Liver (tissue), 9 donors: Measurements from ENCODE around the gene LARGE1. TPM values are rescaled to one million over a fixed set of nuclear protein-coding genes. Genes with fewer than 3 reads are reported as not detected.

Source experiments
- DNase-seq: peaks from one replicate; pipeline ENCODE4 v3.0.0-alpha.2; 2017; ENCODE audit warnings: low spot score
- H3K27ac ChIP-seq, 2 donors: one replicate each; pipeline ENCODE4 v1.7.0; 2013; ENCODE audit warnings: inconsistent platforms in 2 of 2, low read length in 2 of 2, control low read depth in 1 of 2, low read depth in 1 of 2, mild to moderate bottlenecking in 1 of 2
- H3K27me3 ChIP-seq, 4 donors: one replicate each; pipeline versions ENCODE4 v1.6.1 to v1.7.0; 2013; ENCODE audit warnings: low read length in 3 of 4, inconsistent platforms in 1 of 4, mild to moderate bottlenecking in 1 of 4, moderate library complexity in 1 of 4; ENCODE audit not compliant: control insufficient read depth in 4 of 4, insufficient read depth in 4 of 4
- H3K36me3 ChIP-seq, 4 donors: one replicate each; pipeline versions ENCODE4 v1.6.1 to v1.7.0; 2013; ENCODE audit warnings: low read length in 3 of 4, mild to moderate bottlenecking in 3 of 4, low read depth in 1 of 4, moderate library complexity in 1 of 4; ENCODE audit not compliant: control insufficient read depth in 4 of 4, insufficient read depth in 3 of 4
- H3K4me1 ChIP-seq, 4 donors: one replicate each; pipeline versions ENCODE4 v1.6.1 to v1.7.0; 2013; ENCODE audit warnings: low read length in 3 of 4, mild to moderate bottlenecking in 3 of 4, moderate library complexity in 1 of 4; ENCODE audit not compliant: control insufficient read depth in 4 of 4, insufficient read depth in 4 of 4
- H3K4me3 ChIP-seq, 3 donors: one replicate each; pipeline versions ENCODE4 v1.6.1 to v1.7.0; 2013; ENCODE audit warnings: low read length in 3 of 3, control low read depth in 1 of 3, low read depth in 1 of 3, mild to moderate bottlenecking in 1 of 3
- H3K9ac ChIP-seq, 2 donors: one replicate each; pipeline ENCODE4 v1.7.0; 2013; ENCODE audit warnings: low read length in 2 of 2, mild to moderate bottlenecking in 2 of 2, moderate library complexity in 2 of 2, control low read depth in 1 of 2, low read depth in 1 of 2
- H3K9me3 ChIP-seq, 4 donors: one replicate each; pipeline versions ENCODE4 v1.6.1 to v1.7.0; 2013; ENCODE audit warnings: low read length in 3 of 4; ENCODE audit not compliant: control insufficient read depth in 4 of 4
- EGR1 ChIP-seq, 2 donors: IDR thresholded peaks; 2 replicates each; pipeline ENCODE4 v1.6.1; 2016 to 2018; ENCODE audit warnings: antibody characterized with exemption in 2 of 2, low read depth in 2 of 2
- FOXA2 ChIP-seq: IDR thresholded peaks from 2 replicates; pipeline ENCODE4 v1.6.1; 2016; ENCODE audit warnings: antibody characterized with exemption
- GABPA ChIP-seq, 2 donors: IDR thresholded peaks in 1 of 2; conservative IDR thresholded peaks in 1 of 2; 2 replicates each; pipeline ENCODE4 v1.6.1; 2016; ENCODE audit warnings: antibody characterized with exemption in 2 of 2, mild to moderate bottlenecking in 1 of 2, moderate library complexity in 1 of 2
- HNF4A ChIP-seq, 2 donors: conservative IDR thresholded peaks; 2 replicates each; pipeline ENCODE4 v1.6.1; 2016; ENCODE audit warnings: antibody characterized with exemption in 2 of 2, mild to moderate bottlenecking in 2 of 2
- MAX ChIP-seq: IDR thresholded peaks from 2 replicates; pipeline ENCODE4 v1.6.1; 2016; ENCODE audit warnings: antibody characterized with exemption
- NR2F2 ChIP-seq: IDR thresholded peaks from 2 replicates; pipeline ENCODE4 v1.6.1; 2016; ENCODE audit warnings: antibody characterized with exemption
- RAD21 ChIP-seq, 2 donors: IDR thresholded peaks; 2 replicates each; pipeline ENCODE4 v1.6.1; 2016; ENCODE audit warnings: antibody characterized with exemption in 2 of 2, mild to moderate bottlenecking in 2 of 2
- RXRA ChIP-seq, 2 donors: IDR thresholded peaks; 2 replicates each; pipeline ENCODE4 v1.6.1; 2017 to 2018; ENCODE audit warnings: antibody characterized with exemption in 2 of 2, mild to moderate bottlenecking in 1 of 2
- YY1 ChIP-seq: IDR thresholded peaks from 2 replicates; pipeline ENCODE4 v1.6.1; 2016; ENCODE audit warnings: antibody characterized with exemption, mild to moderate bottlenecking
- WGBS: extraction: QIAGEN DNeasy Blood & Tissue Kit; methylation state at CpG from one replicate; pipeline ENCODE4 v1.1.7; 2013; 5-methylcytosine and 5-hydroxymethylcytosine counted together
- polyA plus RNA-seq, 2 donors: library from polyadenylated mRNA; stranded (reverse) in 1 of 2; unstranded in 1 of 2; fragments of 200-250 nt in 1 of 2; fragments of >200 nt in 1 of 2; fragmentation: Nextera tagmentation in 1 of 2; extraction: Ambion mirVana in 1 of 2; gene quantifications; one replicate each; pipeline versions ENCODE4 v1.2.1 to v1.2.3, GENCODE V29; 2013 to 2015
- total RNA-seq, 2 donors: library from RNA; depleted of rRNA; stranded (reverse); fragments of >200 nt; gene quantifications; one replicate each; pipeline ENCODE4 v1.2.3, GENCODE V29; 2014
- TF ChIP-seq, protein P1 (sequence below): IDR thresholded peaks from 2 replicates; pipeline ENCODE4 v1.6.1; 2016; ENCODE audit warnings: antibody characterized with exemption, mild to moderate bottlenecking
- TF ChIP-seq, protein P2 (sequence below): IDR thresholded peaks from 2 replicates; pipeline ENCODE4 v1.6.1; 2016; ENCODE audit warnings: antibody characterized with exemption
- donor health status: healthy.
- donor health status: healthy.
- donor health status: healthy.
- donor health status: healthy.
- donor health status: healthy.

LARGE1 gene
- total and polyA plus RNA-seq, 4 donors = 2.3 to 14.1 (median 5.7) TPM

DNA sequence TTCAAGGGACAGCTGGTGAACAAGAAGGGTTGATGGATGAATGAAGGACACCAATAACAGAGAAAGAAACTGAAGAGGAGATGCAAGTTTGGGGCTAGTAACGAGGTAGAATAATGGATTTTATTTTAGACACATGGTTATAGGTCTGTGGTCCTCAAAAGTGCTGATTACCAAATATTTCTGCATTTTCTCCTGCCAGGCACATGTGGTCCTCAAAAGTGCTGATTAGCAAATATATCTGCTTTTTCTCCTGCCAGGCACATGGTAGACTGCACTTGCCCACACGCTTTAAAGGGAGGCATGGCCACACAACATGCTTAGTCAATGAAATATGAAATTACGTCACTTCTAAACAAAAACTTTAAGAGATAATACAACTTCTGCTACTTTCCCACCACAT lies 489.0 kb downstream of the LARGE1 start (continued):
- TF ChIP-seq, protein P1, sequence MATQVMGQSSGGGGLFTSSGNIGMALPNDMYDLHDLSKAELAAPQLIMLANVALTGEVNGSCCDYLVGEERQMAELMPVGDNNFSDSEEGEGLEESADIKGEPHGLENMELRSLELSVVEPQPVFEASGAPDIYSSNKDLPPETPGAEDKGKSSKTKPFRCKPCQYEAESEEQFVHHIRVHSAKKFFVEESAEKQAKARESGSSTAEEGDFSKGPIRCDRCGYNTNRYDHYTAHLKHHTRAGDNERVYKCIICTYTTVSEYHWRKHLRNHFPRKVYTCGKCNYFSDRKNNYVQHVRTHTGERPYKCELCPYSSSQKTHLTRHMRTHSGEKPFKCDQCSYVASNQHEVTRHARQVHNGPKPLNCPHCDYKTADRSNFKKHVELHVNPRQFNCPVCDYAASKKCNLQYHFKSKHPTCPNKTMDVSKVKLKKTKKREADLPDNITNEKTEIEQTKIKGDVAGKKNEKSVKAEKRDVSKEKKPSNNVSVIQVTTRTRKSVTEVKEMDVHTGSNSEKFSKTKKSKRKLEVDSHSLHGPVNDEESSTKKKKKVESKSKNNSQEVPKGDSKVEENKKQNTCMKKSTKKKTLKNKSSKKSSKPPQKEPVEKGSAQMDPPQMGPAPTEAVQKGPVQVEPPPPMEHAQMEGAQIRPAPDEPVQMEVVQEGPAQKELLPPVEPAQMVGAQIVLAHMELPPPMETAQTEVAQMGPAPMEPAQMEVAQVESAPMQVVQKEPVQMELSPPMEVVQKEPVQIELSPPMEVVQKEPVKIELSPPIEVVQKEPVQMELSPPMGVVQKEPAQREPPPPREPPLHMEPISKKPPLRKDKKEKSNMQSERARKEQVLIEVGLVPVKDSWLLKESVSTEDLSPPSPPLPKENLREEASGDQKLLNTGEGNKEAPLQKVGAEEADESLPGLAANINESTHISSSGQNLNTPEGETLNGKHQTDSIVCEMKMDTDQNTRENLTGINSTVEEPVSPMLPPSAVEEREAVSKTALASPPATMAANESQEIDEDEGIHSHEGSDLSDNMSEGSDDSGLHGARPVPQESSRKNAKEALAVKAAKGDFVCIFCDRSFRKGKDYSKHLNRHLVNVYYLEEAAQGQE = no peak
- no peak for TF ChIP-seq RAD21 (IDR thresholded peaks at IDR 0.05)
- TF ChIP-seq MAX = no peak
- no peak for TF ChIP-seq EGR1 (IDR thresholded peaks at IDR 0.05; ENCODE audit: low read depth in 2 of 2)

- H3K27me3 ChIP-seq = no peaks in the 10 kb centered on the region
- no peak for TF ChIP-seq EGR1 (IDR thresholded peaks at IDR 0.05; ENCODE audit: low read depth in 2 of 2)
- no peak overlapping the region for H3K9ac ChIP-seq
- no peak for DNase-seq
- H3K36me3 ChIP-seq = peaks cover 0 to 4% (median 2%) of the 10 kb centered on the region in 4 donors
- no peak overlapping the region for H3K4me3 ChIP-seq
- H3K4me1 ChIP-seq = no peaks in the 10 kb centered on the region
- no peak overlapping the region for H3K27ac ChIP-seq
- WGBS = 97% methylated on average over 7 of the region's 7 CpGs
- no peaks in the 10 kb centered on the region for H3K9me3 ChIP-seq
Measured at GRCh38 chr22:33429281-33429680, 491.0 kb downstream of the LARGE1 start.

GRCh38 chr22:33427461-33427860 lies 492.8 kb downstream of the LARGE1 start:
- peaks cover 0 to 4% (median 2%) of the 10 kb centered on the region in 4 donors for H3K36me3 ChIP-seq
- no peak for TF ChIP-seq GABPA (IDR thresholded peaks at IDR 0.05 in 1 of 2, conservative IDR thresholded peaks at IDR 0.05 in 1 of 2)
- TF ChIP-seq, protein P1 = no peak
- TF ChIP-seq YY1 = no peak
- TF ChIP-seq EGR1 (IDR thresholded peaks at IDR 0.05; ENCODE audit: low read depth in 2 of 2) = no peak
- no peak for TF ChIP-seq NR2F2
- no peak for TF ChIP-seq RXRA (IDR thresholded peaks at IDR 0.05)
- TF ChIP-seq HNF4A (conservative IDR thresholded peaks at IDR 0.05) = no peak
- no peak for TF ChIP-seq MAX
- TF ChIP-seq, protein P2, sequence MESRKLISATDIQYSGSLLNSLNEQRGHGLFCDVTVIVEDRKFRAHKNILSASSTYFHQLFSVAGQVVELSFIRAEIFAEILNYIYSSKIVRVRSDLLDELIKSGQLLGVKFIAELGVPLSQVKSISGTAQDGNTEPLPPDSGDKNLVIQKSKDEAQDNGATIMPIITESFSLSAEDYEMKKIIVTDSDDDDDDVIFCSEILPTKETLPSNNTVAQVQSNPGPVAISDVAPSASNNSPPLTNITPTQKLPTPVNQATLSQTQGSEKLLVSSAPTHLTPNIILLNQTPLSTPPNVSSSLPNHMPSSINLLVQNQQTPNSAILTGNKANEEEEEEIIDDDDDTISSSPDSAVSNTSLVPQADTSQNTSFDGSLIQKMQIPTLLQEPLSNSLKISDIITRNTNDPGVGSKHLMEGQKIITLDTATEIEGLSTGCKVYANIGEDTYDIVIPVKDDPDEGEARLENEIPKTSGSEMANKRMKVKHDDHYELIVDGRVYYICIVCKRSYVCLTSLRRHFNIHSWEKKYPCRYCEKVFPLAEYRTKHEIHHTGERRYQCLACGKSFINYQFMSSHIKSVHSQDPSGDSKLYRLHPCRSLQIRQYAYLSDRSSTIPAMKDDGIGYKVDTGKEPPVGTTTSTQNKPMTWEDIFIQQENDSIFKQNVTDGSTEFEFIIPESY = no peak
- TF ChIP-seq FOXA2 = no peak
- WGBS = 95% methylated on average over 6 of the region's 6 CpGs
- no peak for DNase-seq
- H3K27ac ChIP-seq = no peak overlapping the region
- no peaks in the 10 kb centered on the region for H3K27me3 ChIP-seq
- H3K9ac ChIP-seq = no peak overlapping the region
- no peaks in the 10 kb centered on the region for H3K4me1 ChIP-seq
- H3K9me3 ChIP-seq = no peaks in the 10 kb centered on the region
- no peak overlapping the region for H3K4me3 ChIP-seq
